GM04504 (cell line): ENCODE measurements around the gene WDR12.
A peak's percentile ranks its signal among the peaks of the same experiment; 100 is the strongest.
"Not testable (repeated sequence)": the region's sequence is repeated elsewhere in the genome, so short reads cannot be mapped to it uniquely, and the experiment has no call there.

Source experiments
- DNase-seq: peaks from one replicate; pipeline ENCODE4 v3.0.0-alpha.2; 2012; ENCODE audit warnings: low read depth

The WDR12 gene

GRCh38 chr2:202911512-202912341 is at the start of gene WDR12, which contains the start of gene CARF:
Gene WDR12, minus strand, starts transcription at chr2:202911673. Its CDS starts 197 bp downstream, at chr2:202911476.
Gene CARF, plus strand, starts transcription at chr2:202912275. Its CDS starts 29,628 bp downstream, at chr2:202941903.
- peak; percentile 91 for DNase-seq

- no peak for DNase-seq
These were observed 49.1 kb upstream of the WDR12 start for GRCh38 chr2:202960524-202960923.

- DNase-seq = no peak
These were observed 39.1 kb upstream of the WDR12 start for GRCh38 chr2:202950592-202950991.

DNA sequence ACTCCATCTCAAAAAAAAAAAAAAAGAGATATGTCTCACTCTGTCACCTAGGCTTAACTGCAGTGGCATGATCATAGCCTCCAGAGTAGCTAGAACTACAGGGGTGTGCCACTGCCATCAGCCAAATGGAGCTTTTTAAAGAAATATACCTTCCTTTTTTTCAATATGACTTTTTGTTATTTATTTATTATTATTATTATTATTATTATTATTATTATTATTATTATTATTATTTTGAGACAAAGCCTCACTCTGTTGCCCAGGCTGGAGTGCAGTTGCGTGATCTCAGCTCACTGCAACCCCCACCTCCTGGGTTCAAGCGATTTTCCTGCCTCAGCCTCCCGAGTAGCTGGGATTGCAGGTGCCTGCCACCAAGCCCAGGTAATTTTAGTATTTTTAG is 37.9 kb upstream of the WDR12 start:
- DNase-seq = not testable (repeated sequence)

DNA sequence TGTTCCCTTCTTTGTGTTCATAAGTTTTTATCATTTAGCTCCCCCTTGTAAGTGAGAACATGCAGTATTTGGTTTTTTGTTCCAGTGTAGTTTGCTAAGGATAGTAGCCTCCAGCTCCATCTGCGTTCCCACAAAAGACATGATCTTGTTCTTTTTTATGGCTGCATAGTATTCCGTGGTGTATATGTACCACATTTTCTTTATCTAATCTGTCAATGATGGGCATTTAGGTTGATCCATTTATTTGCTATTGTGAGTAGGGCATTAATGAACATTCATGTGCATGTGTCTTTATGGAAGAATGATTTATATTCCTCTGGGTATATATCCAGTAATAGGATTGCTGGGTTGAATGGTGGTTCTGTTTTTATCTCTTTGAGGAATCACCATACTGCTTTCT is 34.0 kb upstream of the WDR12 start:
- DNase-seq = no peak

DNA sequence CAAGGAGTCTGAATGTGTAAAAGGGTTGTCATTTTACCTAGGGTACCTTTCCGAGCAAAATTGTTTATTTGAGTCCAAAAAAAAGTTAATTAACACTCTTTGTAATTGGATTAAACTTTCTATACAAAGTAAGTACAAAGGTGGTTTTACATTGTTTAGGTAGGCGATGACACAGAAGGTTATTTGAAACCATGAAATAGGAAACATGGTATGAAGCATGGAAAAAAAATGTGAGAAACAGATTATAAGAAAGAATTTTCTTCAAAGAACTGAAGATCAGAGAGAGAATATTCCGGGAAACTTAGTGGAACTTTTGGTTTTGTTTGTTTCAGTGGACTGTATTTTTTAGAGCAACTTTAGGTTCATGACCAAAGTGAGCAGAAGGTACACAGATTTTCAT is 33.3 kb upstream of the WDR12 start:
- DNase-seq = no peak

DNA sequence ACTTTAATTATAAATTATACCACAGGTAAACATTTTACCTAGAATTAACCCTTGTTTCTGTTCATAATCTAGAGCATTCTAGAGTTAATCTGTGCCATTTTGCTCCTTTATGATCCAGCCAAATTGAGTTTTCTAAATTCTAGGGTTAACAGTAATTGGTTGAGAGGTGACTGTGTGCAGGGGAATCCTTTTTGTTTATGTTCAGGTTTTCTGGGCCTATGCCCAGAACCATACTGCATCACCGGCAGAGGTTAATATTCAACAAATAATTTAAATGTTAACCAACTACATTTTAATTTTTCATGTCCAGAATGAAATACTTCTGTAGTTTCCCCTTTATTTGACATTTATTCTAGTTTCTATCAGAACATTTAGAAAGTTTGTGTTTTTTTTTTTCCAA is 32.9 kb upstream of the WDR12 start:
- DNase-seq = no peak

GRCh38 chr2:202941771-202942170 is 30.3 kb upstream of the WDR12 start:
- DNase-seq = no peak

DNA sequence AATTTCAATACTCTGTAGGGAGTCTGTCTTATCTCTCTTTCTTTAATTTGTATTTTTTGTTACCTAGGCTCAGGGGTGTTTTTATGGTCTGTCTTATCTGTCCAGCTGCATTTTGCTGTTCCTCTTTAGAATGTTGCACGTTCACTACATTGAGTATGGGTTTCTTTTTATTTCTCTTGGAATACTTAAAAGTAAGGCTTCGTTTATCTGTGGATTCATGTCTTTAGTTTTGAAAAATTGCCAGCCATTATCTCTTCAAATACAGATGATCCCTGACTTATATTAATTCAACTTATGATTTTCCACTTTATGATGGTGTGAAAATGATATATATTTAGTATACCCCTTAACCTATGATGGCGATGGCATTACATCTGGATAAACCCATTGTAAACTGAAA is 27.5 kb upstream of the WDR12 start:
- DNase-seq = no peak

DNA sequence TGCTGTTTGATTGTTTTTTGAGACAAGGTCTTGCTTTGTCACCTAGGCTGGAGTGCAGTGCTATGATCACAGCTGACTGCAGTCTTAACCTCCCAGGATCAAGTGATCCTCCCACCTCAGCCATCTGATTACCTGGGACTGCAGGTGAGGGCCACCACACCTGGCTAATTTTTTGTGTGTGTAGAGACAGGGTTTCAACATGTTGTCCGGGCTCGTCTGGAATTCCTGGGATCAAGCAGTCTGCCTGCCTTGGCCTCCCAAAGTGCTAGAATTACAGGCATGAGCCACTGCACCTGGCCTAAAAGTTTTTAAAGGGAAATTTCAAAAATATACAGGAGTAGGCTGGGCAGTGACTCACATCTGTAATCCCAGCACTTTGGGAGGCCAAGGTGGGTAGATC is 23.0 kb upstream of the WDR12 start:
- DNase-seq = no peak

DNA sequence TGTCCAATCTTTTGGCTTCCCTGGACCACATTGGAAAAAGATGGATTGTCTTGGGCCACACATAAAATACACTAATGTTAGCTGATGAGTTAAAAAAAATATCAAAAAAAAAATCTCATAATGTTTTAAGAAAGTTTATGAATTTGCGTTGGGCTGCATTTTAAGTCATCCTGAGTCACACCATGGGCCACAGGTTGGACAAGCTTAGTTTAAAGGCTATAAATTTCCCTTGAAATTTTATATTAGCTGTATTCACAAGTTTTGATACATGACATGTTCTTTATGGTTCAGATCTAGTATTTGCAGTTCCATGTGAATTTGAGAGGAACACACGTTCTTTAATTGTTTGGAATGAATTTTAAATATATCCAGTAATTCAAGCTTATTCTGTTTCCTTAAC is 22.5 kb upstream of the WDR12 start:
- no peak for DNase-seq

DNA sequence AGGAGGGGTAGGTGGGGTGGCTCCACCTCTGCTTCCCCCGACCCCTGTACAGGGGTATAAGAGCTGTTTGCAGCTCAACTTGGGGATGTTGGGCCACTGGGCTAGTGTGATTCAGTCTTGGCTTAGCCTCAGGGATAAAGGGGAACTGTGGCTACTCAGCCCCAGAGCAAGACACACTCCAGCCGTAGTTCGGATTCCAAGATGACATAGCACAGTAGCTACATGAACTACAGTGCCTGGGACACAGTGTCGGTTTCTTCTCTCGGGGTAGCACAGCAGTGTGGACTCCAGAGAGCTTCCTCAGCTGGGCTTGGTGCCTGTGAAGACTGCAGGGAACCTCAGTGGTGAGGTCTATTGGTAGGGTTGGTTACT is 21.7 kb upstream of the WDR12 start:
- DNase-seq = no peak

DNA sequence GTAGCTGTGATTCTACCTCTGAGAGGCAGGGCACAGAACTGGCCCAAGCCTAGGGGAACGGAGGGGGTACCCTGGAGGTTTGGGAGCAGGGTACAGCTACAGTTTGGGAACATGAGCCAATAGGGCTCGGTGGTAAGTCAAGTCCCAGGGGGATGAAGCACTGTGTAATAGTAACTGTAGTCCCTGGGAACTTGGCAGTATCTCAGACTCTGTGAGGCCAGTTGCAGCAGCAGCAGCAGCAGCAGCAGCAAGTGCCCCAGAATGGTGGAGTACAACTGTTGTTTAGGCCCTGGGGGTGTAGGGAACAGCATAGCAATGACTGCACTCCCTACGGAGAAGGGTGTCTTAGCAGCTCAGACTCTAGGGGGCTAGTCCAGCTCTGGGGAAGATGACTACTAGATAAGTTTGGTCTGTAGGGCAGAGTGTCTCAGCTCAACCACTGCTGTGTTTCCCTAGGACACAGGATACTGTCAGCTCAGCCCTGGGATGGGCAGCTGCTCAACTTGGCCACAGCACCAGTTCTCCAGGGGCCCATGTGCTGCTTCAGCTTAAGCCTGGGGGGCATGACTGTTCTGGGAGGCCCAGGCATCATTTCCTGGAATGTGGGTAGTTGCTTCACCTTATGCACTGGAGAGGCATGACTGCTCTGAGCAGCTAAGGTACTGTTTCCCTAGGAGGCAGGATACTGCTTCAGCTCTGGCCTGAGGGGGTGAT is 21.1 kb upstream of the WDR12 start:
- DNase-seq = peak; percentile 17

DNA sequence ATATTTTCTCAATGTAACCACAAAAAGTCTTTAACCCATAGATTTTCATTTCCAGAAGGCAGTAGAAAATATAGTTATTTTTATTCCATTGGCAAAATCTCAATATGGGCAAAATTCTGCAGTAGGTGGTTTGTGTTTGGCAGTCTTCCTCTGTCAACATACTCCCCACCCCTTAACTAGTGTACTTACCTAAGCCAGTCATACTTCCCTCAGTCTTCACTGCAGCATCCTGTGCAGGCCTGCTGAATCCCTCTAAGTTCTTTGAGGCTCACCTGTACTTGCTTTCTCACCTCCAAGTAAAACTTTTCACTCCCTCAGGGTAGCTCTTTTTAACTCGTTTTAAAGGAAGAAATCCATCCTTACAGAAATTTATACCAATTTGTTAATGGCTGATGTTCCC is 7.4 kb upstream of the WDR12 start:
- DNase-seq = no peak

DNA sequence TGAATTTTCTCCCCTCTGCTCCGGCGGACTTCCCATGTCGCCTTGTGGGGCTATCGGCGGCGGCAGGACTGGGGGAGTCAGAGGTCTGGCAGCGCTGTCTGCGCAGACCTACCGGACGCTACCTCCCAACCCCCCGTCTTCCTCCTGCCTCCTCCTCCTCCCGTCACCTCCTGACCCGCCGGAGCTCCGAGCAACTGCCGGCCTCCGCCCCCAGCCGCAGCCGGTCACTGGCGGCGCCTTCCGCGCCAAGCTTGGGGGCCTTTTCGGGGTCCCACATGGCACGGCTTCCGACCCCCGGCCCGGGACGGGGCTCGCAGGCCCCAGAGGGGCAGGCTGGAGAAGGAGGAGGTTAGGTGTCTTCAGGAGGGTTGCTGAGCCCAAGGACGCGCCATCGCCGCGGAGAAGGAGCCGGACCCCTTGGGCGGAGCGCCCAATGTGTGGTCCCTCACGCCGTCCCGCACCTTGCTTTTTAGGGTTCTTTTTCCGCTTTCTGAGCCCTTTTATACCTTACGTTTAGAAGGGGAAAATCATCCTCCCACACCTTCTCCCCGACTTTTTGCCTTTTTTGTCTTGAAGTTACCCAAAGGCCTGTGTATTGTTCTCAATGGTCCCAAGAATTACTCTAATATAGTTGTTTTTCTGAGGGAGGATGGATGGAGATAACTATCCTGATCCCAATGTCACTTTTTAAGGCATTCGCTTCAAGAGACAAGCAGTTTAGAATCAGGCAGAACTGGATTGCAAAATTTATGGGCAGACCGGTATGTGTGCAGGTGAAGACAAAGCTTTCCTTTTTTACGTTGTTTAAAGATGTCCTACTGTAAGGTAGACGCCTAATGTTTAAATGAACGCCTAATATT is 1.1 kb upstream of the WDR12 start:
- not testable (repeated sequence) for DNase-seq

GRCh38 chr2:202911203-202911511 is 316 bp downstream of the WDR12 start:
- DNase-seq = no peak

- no peak for DNase-seq
These were observed 775 bp downstream of the WDR12 start for GRCh38 chr2:202910698-202911097.

DNA sequence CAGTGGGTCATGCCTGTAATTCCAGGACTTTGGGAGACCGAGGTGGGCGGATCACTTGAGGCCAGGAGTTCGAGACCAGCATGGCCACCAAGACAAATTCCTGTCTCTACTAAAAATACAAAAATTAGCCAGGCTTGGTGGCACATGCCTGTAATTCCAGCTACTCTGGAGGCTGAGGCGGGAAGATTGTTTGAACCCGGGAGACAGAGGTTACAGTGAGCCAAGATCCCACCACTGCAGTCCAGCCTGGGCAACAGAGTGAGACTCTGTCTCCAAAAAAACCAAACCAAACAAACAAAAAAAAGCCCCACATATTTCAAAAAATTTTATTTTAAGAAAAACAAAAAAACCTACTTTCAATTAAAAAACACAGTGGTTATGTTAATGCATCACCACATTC is 1.2 kb downstream of the WDR12 start:
- not testable (repeated sequence) for DNase-seq

DNA sequence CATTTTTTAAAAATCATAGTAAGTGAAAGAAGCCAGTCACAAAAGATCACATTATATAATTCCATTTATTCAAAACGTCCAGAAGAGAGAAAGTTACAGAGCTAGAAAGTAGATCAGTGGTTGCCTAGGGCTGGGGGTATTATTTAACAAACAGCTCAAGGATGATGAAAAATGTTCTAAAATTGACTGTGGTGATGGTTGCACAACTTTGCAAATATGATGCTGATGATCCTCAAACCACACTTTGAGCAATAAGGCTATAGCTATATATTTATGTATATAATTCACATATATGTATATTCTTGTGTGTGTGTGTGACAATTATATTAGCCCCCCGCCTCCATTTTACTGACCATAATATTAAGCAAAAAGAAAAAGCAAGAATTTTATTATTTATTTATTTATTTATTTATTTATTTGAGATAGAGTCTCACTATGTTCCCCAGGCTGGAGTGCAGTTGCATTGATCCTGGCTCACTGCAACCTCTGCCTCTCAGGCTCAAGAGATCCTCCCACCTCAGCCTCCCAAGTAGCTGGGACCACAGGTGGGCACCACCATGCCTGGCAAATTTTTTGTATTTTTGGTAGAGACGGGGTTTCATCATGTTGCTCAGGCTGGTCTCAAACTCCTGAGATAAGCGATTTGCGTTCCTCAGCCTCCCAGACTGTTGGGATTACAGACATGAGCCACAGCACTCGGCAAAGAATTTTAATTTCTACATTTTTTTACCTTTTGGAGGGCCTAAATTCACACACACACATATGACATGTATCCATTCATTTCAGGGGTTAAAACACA is 1.9 kb downstream of the WDR12 start:
- DNase-seq = no peak

DNA sequence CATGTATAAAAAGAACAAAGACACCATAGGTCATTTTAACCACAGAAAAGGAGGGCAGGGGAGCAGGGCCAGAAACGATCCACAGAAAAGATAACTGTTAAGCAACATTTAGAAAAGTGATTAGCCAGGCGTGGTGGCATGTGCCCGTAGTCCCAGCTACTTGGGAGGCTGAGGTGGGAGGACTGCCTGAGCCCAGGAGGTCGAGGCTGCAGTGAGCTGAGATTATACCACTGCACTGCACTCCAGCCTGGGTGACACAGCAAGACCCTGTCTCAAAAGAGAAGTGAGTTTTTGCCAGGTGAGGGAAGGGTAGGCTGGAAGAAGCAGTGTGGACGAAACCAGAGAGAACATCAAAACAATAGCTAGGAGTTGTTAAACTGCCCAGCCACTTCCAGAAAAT is 3.3 kb downstream of the WDR12 start:
- DNase-seq = no peak

GRCh38 chr2:202905507-202905906 is 6.0 kb downstream of the WDR12 start:
- DNase-seq = not testable (repeated sequence)

GRCh38 chr2:202885190-202885589 is 26.3 kb downstream of the WDR12 start:
- DNase-seq = no peak
